HCT116 (cell line): ENCODE measurements around the gene WAC. TPM values are rescaled to one million over a fixed set of nuclear protein-coding genes. Genes with fewer than 3 reads are reported as not detected.
A peak's percentile ranks its signal among the peaks of the same experiment; 100 is the strongest.

Experiments
- ATAC-seq: fragments of 200-7000 bp; cut with Tn5 transposase; 2 replicates; pipeline ENCODE4 v1.9.1; 2020; ENCODE audit warnings: mild to moderate bottlenecking, moderate library complexity
- BruUV-seq: library from RNA; stranded (reverse); fragments of 400-500 nt; replicated peaks from 2 replicates; lab custom pipeline; 2021; lab: Mats Ljungman, UMichigan
- CTCF ChIA-PET: fragments of 300-600 bp; sonication (Branson Sonifier 250); formaldehyde crosslinking; loops from one replicate; lab custom pipeline; 2021; ENCODE audit warnings: antibody characterized with exemption; lab: Charles Lee
- POLR2A ChIA-PET: fragments of 300-600, 350-600 bp; sonication (Branson Sonifier 250); formaldehyde crosslinking; loops from one replicate; lab custom pipeline; 2021; ENCODE audit warnings: antibody characterized with exemption; lab: Charles Lee
- RAD21 ChIA-PET, 2 experiments: fragments of 300-600 bp; sonication (Branson Sonifier 250); formaldehyde crosslinking; loops; one replicate each; lab custom pipeline; 2023; ENCODE audit warnings: low total read pairs in 2 of 2; ENCODE audit not compliant: uncharacterized antibody in 2 of 2, unreplicated experiment in 2 of 2, low non-redundant PET in 1 of 2; lab: Charles Lee
- DNase-seq: peaks from one replicate; pipeline ENCODE4 v3.0.0-alpha.2; 2010; ENCODE audit warnings: low read depth, low spot score
- H2AFZ ChIP-seq: fragments of 200-600 bp; shearing (Covaris generic), sonication (generic); 2 replicates; pipeline ENCODE4 v1.6.1; 2017; ENCODE audit warnings: low read depth, mixed run types, mixed read lengths, antibody characterized with exemption, low read length; ENCODE audit not compliant: poor library complexity, severe bottlenecking
- H3K27ac ChIP-seq: 2 replicates; pipeline ENCODE4 v1.5.1; 2012; ENCODE audit warnings: low read depth, low read length
- H3K27me3 ChIP-seq: fragments of 200-600 bp; sonication (generic); 2 replicates; pipeline ENCODE4 v1.6.1; 2016; ENCODE audit warnings: mixed run types, low read length, mixed read lengths; ENCODE audit not compliant: insufficient read depth
- H3K36me3 ChIP-seq, 2 experiments: fragments of 200-500 bp in 1 of 2; fragments of 200-600 bp in 1 of 2; sonication (Bioruptor generic) in 1 of 2; sonication (generic) in 1 of 2; 2 replicates each; pipeline versions ENCODE4 v1.5.1 to v1.6.1; 2014 to 2016; ENCODE audit warnings: low read length in 2 of 2, inconsistent platforms in 1 of 2, mixed read lengths in 1 of 2, mixed run types in 1 of 2; ENCODE audit not compliant: insufficient read depth in 2 of 2, control insufficient read depth in 1 of 2
- H3K4me1 ChIP-seq, 2 experiments: fragments of 200-600 bp in 1 of 2; sonication (generic) in 1 of 2; 2 replicates each; pipeline versions ENCODE4 v1.5.1 to v1.6.1; 2012 to 2017; ENCODE audit warnings: low read length in 2 of 2, inconsistent platforms in 1 of 2, mild to moderate bottlenecking in 1 of 2, mixed read lengths in 1 of 2, mixed run types in 1 of 2, moderate library complexity in 1 of 2; ENCODE audit not compliant: insufficient read depth in 2 of 2, control insufficient read depth in 1 of 2
- H3K4me2 ChIP-seq: fragments of 200-600 bp; sonication (generic); 2 replicates; pipeline ENCODE4 v1.6.1; 2017; ENCODE audit warnings: mixed run types, low read length, mixed read lengths
- H3K4me3 ChIP-seq, 2 experiments: fragments of 200-600 bp in 1 of 2; sonication (generic) in 1 of 2; replicated peaks in 1 of 2; 2 replicates each; pipeline ENCODE4 v1.5.1; 2011 to 2016; ENCODE audit warnings: low read length in 2 of 2, control low read depth in 1 of 2, low read depth in 1 of 2, mild to moderate bottlenecking in 1 of 2, mixed read lengths in 1 of 2, mixed run types in 1 of 2
- H3K79me2 ChIP-seq: fragments of 200-600 bp; sonication (generic); 2 replicates; pipeline ENCODE4 v1.6.1; 2017; ENCODE audit warnings: mild to moderate bottlenecking, mixed run types, low read length, moderate library complexity, mixed read lengths; ENCODE audit not compliant: insufficient read depth
- H3K9ac ChIP-seq: fragments of 200-600 bp; sonication (generic); 2 replicates; pipeline ENCODE4 v1.6.1; 2016; ENCODE audit warnings: low read length, mixed read lengths
- H3K9me2 ChIP-seq: fragments of 200-600 bp; sonication (generic), shearing (Covaris generic); 2 replicates; pipeline ENCODE4 v1.6.1; 2017; ENCODE audit warnings: mixed run types, mild to moderate bottlenecking, moderate library complexity; ENCODE audit not compliant: insufficient read depth
- H3K9me3 ChIP-seq, 2 experiments: fragments of 200-500 bp in 1 of 2; fragments of 200-600 bp in 1 of 2; sonication (Bioruptor generic) in 1 of 2; sonication (generic) in 1 of 2; 2 replicates each; pipeline ENCODE4 v1.6.1; 2014 to 2017; ENCODE audit warnings: low read length in 2 of 2, mixed read lengths in 2 of 2, inconsistent platforms in 1 of 2, low read depth in 1 of 2, mild to moderate bottlenecking in 1 of 2, mixed run types in 1 of 2, moderate library complexity in 1 of 2; ENCODE audit not compliant: control insufficient read depth in 1 of 2, insufficient read depth in 1 of 2
- H4K20me1 ChIP-seq: fragments of 200-600 bp; sonication (generic), shearing (Covaris generic); 2 replicates; pipeline ENCODE4 v1.6.1; 2017; ENCODE audit warnings: mixed run types, mild to moderate bottlenecking, moderate library complexity; ENCODE audit not compliant: insufficient read depth
- CBX3 ChIP-seq: IDR thresholded peaks from 2 replicates; pipeline ENCODE4 v1.6.1; 2012; ENCODE audit warnings: low read depth
- CEBPB ChIP-seq: IDR thresholded peaks from 2 replicates; pipeline ENCODE4 v1.6.1; 2012; ENCODE audit warnings: low read depth
- EGR1 ChIP-seq: IDR thresholded peaks from 2 replicates; pipeline ENCODE4 v1.6.1; 2012; ENCODE audit warnings: low read depth
- FOSL1 ChIP-seq: IDR thresholded peaks from 2 replicates; pipeline ENCODE4 v1.6.1; 2012; ENCODE audit warnings: low read depth
- POLR2A ChIP-seq: IDR thresholded peaks from 2 replicates; pipeline ENCODE4 v1.7.0; 2011; ENCODE audit warnings: borderline replicate concordance; ENCODE audit not compliant: insufficient read depth, insufficient read length; ENCODE audit errors: extremely low read depth
- POLR2AphosphoS5 ChIP-seq: IDR thresholded peaks from 2 replicates; pipeline ENCODE4 v1.6.1; 2011; ENCODE audit warnings: mild to moderate bottlenecking, low read depth, low read length, moderate library complexity
- ZBTB33 ChIP-seq: IDR thresholded peaks from 2 replicates; pipeline ENCODE4 v1.6.1; 2011; ENCODE audit warnings: mild to moderate bottlenecking, low read length, moderate library complexity; ENCODE audit not compliant: insufficient replicate concordance; ENCODE audit errors: extremely low read depth
- intact Hi-C: fragments of 100-400 bp; cut with micrococcal nuclease; formaldehyde crosslinking; loops from 2 replicates; pipeline ENCODE4 v1.10.0; 2022
- total RNA-seq: library from RNA; stranded (reverse); gene quantifications from one replicate; pipeline ENCODE4 v1.2.1, GENCODE V29; 2021; ENCODE audit not compliant: unreplicated experiment

WAC gene
- total RNA-seq, 1 experiment from 2014 or later, result 117 TPM

- RAD21 ChIA-PET, result no interaction called here
- DNase-seq, result no peak
These were observed 90.6 kb downstream of the WAC start for GRCh38 chr10:28623483-28623882.

GRCh38 chr10:28624351-28624750, 91.4 kb downstream of the WAC start:
- ChIA-PET RAD21 (no interaction called here), POLR2A (no interaction called here), CTCF (no interaction called here)
- DNase-seq (no peak), ATAC-seq (no peak)
- Histone ChIP-seq H3K9me3 (no peaks in the 10 kb centered on the region), H2AFZ (no peak overlapping the region), H3K79me2 (0 out of 2 replicates have a peak, but pooled peaks cover 4% of the 10 kb centered on the region), H3K27me3 (no peaks in the 10 kb centered on the region), H3K4me1 (peaks cover 0 to 7% of the 10 kb centered on the region in 2 experiments; a peak in 2 of 4 replicates), H3K4me3 (no peak overlapping the region), H3K36me3 (peaks cover 6 to 17% of the 10 kb centered on the region in 2 experiments; a peak in 2 of 4 replicates), H3K4me2 (no peak overlapping the region), H3K9me2 (no peaks in the 10 kb centered on the region), H4K20me1 (no peaks in the 10 kb centered on the region), H3K27ac (no peak overlapping the region), H3K9ac (no peak overlapping the region)
- intact Hi-C loops, result no loop called here
- TF ChIP-seq ZBTB33 (no peak), CEBPB (no peak), POLR2A (no peak), POLR2AphosphoS5 (peak; percentile 41; the same call in 1 of the 2 replicates)
- no TSS peak for BruUV-seq

More at GRCh38 chr10:28623483-28623882, 90.6 kb downstream of the WAC start:
- Histone ChIP-seq H3K27ac (no peak overlapping the region), H2AFZ (no peak overlapping the region), H3K36me3 (peaks cover 9 to 21% of the 10 kb centered on the region in 2 experiments; a peak in 3 of 4 replicates), H3K4me3 (no peak overlapping the region), H3K79me2 (0 out of 2 replicates have a peak, but pooled peaks cover 5% of the 10 kb centered on the region), H4K20me1 (no peaks in the 10 kb centered on the region; the same call in 1 of the 2 replicates), H3K9ac (no peak overlapping the region), H3K9me3 (no peaks in the 10 kb centered on the region), H3K4me2 (no peak overlapping the region), H3K9me2 (no peaks in the 10 kb centered on the region), H3K27me3 (no peaks in the 10 kb centered on the region), H3K4me1 (peaks cover 0 to 4% of the 10 kb centered on the region in 2 experiments; a peak in 2 of 4 replicates)
- no peak for ATAC-seq
- CTCF ChIA-PET, result no interaction called here
- no peak for TF ChIP-seq FOSL1
- TF ChIP-seq CBX3, result no peak
- no peak for TF ChIP-seq EGR1
- no peak; the same call in none of the 2 replicates for TF ChIP-seq POLR2AphosphoS5
- POLR2A ChIA-PET, result no interaction called here
- no TSS peak for BruUV-seq
- intact Hi-C loops, result no loop called here
